Limb (tissue), 2 donors: ENCODE data around the gene LCT.
"Not testable (repeated sequence)": the region's sequence is repeated elsewhere in the genome, so short reads cannot be mapped to it uniquely, and the experiment has no call there.

Experiments used
- DNase-seq, 2 donors: peaks; one replicate each; pipeline ENCODE4 v3.0.0-alpha.2; 2016; ENCODE audit errors: extremely low spot score in 2 of 2

The LCT gene

GRCh38 chr2:135832891-135833290 is 4.1 kb downstream of the LCT start:
- DNase-seq: no peak

GRCh38 chr2:135831180-135831812 is 5.7 kb downstream of the LCT start:
- DNase-seq: no peak

- no peak for DNase-seq
Measured at GRCh38 chr2:135829378-135830135, 7.4 kb downstream of the LCT start.

GRCh38 chr2:135826544-135826943 is 10.4 kb downstream of the LCT start:
- no peak for DNase-seq

- DNase-seq: no peak
Measured at GRCh38 chr2:135825550-135826176, 11.3 kb downstream of the LCT start.

- no peak for DNase-seq
Measured at GRCh38 chr2:135825131-135825530, 11.9 kb downstream of the LCT start.

GRCh38 chr2:135822855-135823254 is 14.1 kb downstream of the LCT start:
- DNase-seq: no peak

GRCh38 chr2:135821190-135821589 is 15.8 kb downstream of the LCT start:
- no peak for DNase-seq

GRCh38 chr2:135820003-135820618 is 16.9 kb downstream of the LCT start:
- DNase-seq: no peak

- DNase-seq: no peak
Measured at GRCh38 chr2:135818937-135819610, 17.9 kb downstream of the LCT start.

GRCh38 chr2:135817951-135818350 is 19.0 kb downstream of the LCT start:
- DNase-seq: no peak

GRCh38 chr2:135817466-135817865 is 19.5 kb downstream of the LCT start:
- DNase-seq: no peak

GRCh38 chr2:135815269-135815668 is 21.7 kb downstream of the LCT start:
- no peak for DNase-seq

- DNase-seq: no peak
Measured at GRCh38 chr2:135812907-135813511, 24.0 kb downstream of the LCT start.

GRCh38 chr2:135807874-135808273 is 29.1 kb downstream of the LCT start:
- not testable (repeated sequence) for DNase-seq

- DNase-seq: no peak
Measured at GRCh38 chr2:135803278-135803677, 33.7 kb downstream of the LCT start.

GRCh38 chr2:135802350-135802749 is 34.6 kb downstream of the LCT start:
- no peak for DNase-seq

- no peak for DNase-seq
Measured at GRCh38 chr2:135800513-135801460, 36.2 kb downstream of the LCT start.

GRCh38 chr2:135799738-135800137 is 37.2 kb downstream of the LCT start:
- no peak for DNase-seq

GRCh38 chr2:135798762-135799161 is 38.2 kb downstream of the LCT start:
- DNase-seq: no peak
